ENCODE measurements around the gene RAB26.

RAB26 gene

DNA sequence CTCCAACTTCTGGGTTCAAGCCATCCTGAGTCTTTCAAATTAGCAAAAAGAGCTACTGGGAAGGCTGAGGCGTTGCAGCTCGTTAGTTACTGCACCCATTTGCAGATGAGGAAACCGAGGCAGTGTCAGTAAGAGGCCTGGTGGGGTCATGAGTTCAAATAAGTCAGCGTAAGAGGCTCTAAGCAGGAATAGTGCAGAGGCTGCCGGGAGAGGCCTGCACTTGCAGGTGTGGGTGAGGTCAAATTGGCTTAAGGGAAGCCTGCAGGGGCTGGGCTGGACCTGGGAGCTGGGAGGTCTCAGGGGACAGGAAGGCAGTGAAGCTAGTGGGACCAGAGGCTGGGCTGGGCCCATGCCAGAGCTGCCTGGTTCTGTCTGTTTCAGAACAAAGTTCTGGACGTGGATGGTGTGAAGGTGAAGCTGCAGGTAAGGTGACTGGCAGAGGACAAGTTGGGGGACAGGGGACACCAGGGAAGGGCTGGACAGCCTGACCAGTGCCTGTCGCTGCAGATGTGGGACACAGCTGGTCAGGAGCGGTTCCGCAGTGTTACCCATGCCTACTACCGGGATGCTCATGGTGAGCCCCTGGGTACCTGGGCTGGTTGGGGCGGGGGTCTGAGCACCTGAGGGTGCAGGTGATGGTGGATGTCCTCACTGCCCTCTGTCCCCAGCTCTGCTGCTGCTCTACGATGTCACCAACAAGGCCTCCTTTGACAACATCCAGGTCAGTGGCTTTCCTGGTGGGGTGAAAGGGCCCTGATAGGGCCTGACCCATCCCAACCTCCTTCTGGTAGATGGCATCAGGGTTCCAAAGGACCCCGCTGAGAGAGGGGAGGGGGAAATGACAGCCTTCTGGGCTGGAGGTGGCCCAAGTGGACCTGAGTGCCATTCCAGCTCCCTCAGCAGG lies 3.0 kb downstream of the RAB26 start:
- POLR2A ChIA-PET = no interaction called here
- H3K4me3 ChIP-seq (ENCODE audit: control insufficient read depth in 1 of 7, extremely low read depth in 1 of 7, insufficient read depth in 4 of 7, low read depth in 2 of 7, low read length in 6 of 7) = peak overlapping the region in 1 of 7 experiments; percentile 21
- WGBS (ENCODE audit: insufficient coverage) = 96% methylated on average over 9 of the region's 13 CpGs
- peaks cover 6 to 75% (median 61%) of the 10 kb centered on the region in 4 experiments for H3K4me1 ChIP-seq (ENCODE audit: control extremely low read depth in 1 of 4, control insufficient read depth in 4 of 4, insufficient read depth in 4 of 4, low read length in 3 of 4)
- H3K9me3 ChIP-seq (ENCODE audit: control extremely low read depth in 1 of 5, control insufficient read depth in 4 of 5, insufficient read depth in 2 of 5, low read depth in 1 of 5, low read length in 4 of 5) = no peaks in the 10 kb centered on the region
- H3K27me3 ChIP-seq (replicated peaks in 2 of 5; ENCODE audit: control insufficient read depth in 4 of 5, insufficient read depth in 5 of 5, low read length in 4 of 5) = no peaks in the 10 kb centered on the region
- CTCF ChIA-PET = interaction anchor here (0.6 to 5.3 kb wide), 8 partner anchors 8 to 446 kb away, joined by 3 to 80 read pairs (median 4); partner anchors contain the start of genes NTHL1 and TSC2
- no peak for DNase-seq
- no peak overlapping the region for H3K27ac ChIP-seq (ENCODE audit: insufficient read depth in 1 of 2, low read depth in 1 of 2, low read length in 2 of 2, poor library complexity in 1 of 2, severe bottlenecking in 2 of 2)
- peaks cover 2 to 38% (median 15%) of the 10 kb centered on the region in 4 experiments for H3K36me3 ChIP-seq (ENCODE audit: control insufficient read depth in 4 of 4, insufficient read depth in 4 of 4, low read length in 3 of 4)

DNA sequence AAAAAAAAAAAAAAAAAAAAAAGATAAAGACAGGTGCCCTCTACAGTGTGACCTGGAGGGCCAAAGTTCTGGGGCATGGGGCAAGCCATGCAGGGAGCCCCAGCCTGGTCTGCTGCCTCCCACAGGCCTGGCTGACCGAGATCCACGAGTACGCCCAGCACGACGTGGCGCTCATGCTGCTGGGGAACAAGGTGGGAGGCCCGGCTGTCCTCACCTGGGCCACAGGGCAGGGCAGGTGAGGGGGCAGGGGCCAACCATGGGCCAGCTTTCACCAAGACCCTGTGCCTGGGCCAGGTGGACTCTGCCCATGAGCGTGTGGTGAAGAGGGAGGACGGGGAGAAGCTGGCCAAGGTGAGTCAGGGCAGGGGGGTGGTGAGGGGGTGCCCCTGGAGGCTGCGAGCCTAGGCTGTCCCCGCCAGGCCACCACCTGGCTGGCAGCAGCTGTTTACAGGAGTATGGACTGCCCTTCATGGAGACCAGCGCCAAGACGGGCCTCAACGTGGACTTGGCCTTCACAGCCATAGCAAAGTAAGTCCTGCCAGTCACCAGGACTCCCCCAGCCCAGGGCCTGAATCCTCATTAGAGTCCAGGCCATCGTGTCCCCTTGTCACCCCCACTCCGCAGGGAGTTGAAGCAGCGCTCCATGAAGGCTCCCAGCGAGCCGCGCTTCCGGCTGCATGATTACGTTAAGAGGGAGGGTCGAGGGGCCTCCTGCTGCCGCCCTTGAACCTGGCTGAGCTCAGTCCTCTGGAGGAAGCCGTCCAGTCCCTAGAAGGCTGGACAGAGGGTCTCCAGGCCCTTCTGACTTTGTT lies 4.5 kb downstream of the RAB26 start:
- DNase-seq = no peak
- POLR2A ChIA-PET = interaction anchor here (1.4 to 2.7 kb wide), 3 partner anchors 130 to 148 kb away, joined by 4 to 15 read pairs (median 8); no protein-coding TSS in a partner anchor
- Histone ChIP-seq H3K36me3 (ENCODE audit: control insufficient read depth in 4 of 4, insufficient read depth in 4 of 4, low read length in 3 of 4) (peaks cover 2 to 39% (median 15%) of the 10 kb centered on the region in 4 experiments), H3K4me3 (ENCODE audit: control insufficient read depth in 1 of 7, extremely low read depth in 1 of 7, insufficient read depth in 4 of 7, low read depth in 2 of 7, low read length in 6 of 7) (peak overlapping the region; percentile 1 to 98 (median 88)), H3K27me3 (replicated peaks in 2 of 5; ENCODE audit: control insufficient read depth in 4 of 5, insufficient read depth in 5 of 5, low read length in 4 of 5) (no peaks in the 10 kb centered on the region), H3K4me1 (ENCODE audit: control extremely low read depth in 1 of 4, control insufficient read depth in 4 of 4, insufficient read depth in 4 of 4, low read length in 3 of 4) (peaks cover 6 to 73% (median 65%) of the 10 kb centered on the region in 4 experiments), H3K9me3 (ENCODE audit: control extremely low read depth in 1 of 5, control insufficient read depth in 4 of 5, insufficient read depth in 2 of 5, low read depth in 1 of 5, low read length in 4 of 5) (no peaks in the 10 kb centered on the region), H3K27ac (ENCODE audit: insufficient read depth in 1 of 2, low read depth in 1 of 2, low read length in 2 of 2, poor library complexity in 1 of 2, severe bottlenecking in 2 of 2) (peak overlapping the region in 1 of 2 experiments; percentile 83)
- WGBS (ENCODE audit: insufficient coverage) = 72% methylated on average over 25 of the region's 25 CpGs
- CTCF ChIA-PET = interaction anchor here (0.8 to 5.3 kb wide), 12 partner anchors 9 to 151 kb away, joined by 3 to 80 read pairs (median 4); partner anchors contain the start of gene ECI1

DNA sequence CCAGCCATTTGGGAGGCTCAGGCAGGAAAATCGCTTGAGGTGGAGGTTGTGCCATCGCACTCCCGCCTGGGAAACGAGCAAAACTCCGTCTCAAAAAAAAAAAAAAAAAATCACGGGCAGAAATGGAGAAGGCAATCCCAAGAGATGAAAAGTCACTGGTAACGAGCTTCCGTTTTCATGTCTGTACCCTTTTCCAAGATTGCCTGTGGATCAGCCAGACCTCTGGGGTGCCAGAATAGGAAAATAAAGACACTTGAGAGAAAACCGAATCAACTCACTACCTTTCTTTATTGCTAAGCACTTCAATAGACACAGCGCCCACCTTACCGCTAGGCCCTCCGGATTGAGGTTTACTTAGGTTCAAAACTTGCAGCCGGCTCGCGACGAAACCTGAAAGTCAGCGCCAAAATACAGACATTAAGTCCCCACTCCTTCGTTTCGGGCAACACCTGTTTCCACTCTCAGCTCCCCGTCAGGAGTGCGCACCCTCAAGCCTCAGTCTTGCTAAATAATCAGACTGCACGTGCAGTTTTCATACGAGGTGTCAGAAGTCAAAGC lies 6.2 kb downstream of the RAB26 start:
- no peak for DNase-seq
- CTCF ChIA-PET = interaction anchor here (0.7 to 5.3 kb wide), 7 partner anchors 8 to 154 kb away, joined by 3 to 80 read pairs (median 4); no protein-coding TSS in a partner anchor

DNA sequence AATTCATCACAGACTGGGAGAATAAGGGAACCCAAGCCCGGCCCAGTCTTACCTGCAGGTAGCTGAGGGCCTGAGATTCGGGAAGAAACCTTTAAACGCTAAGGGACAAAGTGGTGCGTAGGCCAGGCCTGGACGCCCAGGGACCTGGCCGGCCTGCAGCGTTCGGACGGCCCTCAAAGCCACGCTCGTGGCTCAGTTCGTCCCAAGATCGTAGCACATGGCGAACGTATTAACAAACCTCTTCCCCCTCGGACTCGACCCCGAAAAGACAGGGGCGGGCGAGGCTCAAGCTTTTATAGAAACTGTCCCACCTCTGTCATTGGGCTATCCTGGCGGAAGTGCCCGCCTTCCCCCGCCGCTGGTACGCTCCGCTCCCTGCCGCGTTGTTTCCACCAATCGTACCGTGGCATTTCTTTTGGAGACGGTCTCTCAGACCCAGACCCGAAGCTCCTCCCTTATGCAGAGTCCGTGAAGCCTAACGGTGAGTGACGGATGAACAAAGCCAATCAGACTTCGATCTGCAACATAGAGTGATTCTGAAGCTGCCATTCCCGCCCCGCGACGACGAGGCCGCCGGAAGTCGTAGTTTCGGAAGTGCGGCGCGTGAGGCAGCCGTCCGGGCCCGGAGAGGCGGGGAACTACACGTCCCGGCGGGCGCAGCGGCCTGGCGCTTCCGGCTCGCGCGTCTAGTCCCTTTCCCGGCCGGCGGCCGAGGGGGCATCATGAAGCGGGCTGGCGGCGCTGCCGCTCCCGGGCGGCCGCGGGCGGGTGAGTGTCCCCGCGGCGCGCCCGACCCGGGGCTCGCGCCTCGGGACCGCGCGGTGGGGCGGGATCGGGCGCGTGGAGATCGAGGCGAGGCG lies 6.9 kb downstream of the RAB26 start, which contains the start of gene TRAF7:
Gene TRAF7, plus strand, starts transcription at position 692 of the 860 bp plus-strand sequence. CDS start 8,139 bp downstream, outside the sequence.
- Histone ChIP-seq H3K27me3 (replicated peaks in 2 of 5; ENCODE audit: control insufficient read depth in 4 of 5, insufficient read depth in 5 of 5, low read length in 4 of 5) (no peaks in the 10 kb centered on the region), H3K4me3 (ENCODE audit: control insufficient read depth in 1 of 7, extremely low read depth in 1 of 7, insufficient read depth in 4 of 7, low read depth in 2 of 7, low read length in 6 of 7) (peak within 1 kb of the TSS; percentile 78 to 98 (median 88)), H3K4me1 (ENCODE audit: control extremely low read depth in 1 of 4, control insufficient read depth in 4 of 4, insufficient read depth in 4 of 4, low read length in 3 of 4) (peaks cover 6 to 55% (median 47%) of the 10 kb centered on the region in 4 experiments), H3K27ac (ENCODE audit: insufficient read depth in 1 of 2, low read depth in 1 of 2, low read length in 2 of 2, poor library complexity in 1 of 2, severe bottlenecking in 2 of 2) (peak within 1 kb of the TSS; percentile 50 to 83), H3K9me3 (ENCODE audit: control extremely low read depth in 1 of 5, control insufficient read depth in 4 of 5, insufficient read depth in 2 of 5, low read depth in 1 of 5, low read length in 4 of 5) (no peaks in the 10 kb centered on the region), H3K36me3 (ENCODE audit: control insufficient read depth in 4 of 4, insufficient read depth in 4 of 4, low read length in 3 of 4) (peaks cover 2 to 45% (median 15%) of the 10 kb centered on the region in 4 experiments)
- peak; percentile 100 for DNase-seq
- CTCF ChIA-PET = interaction anchor here (0.7 to 5.3 kb wide), 7 partner anchors 9 to 155 kb away, joined by 3 to 80 read pairs (median 4); no protein-coding TSS in a partner anchor
- POLR2A ChIA-PET = interaction anchor here (0.6 to 2.7 kb wide), 27 partner anchors 9 to 372 kb away, joined by 3 to 15 read pairs (median 4); partner anchors contain the start of genes AMDHD2, CCNF, ECI1 and MLST8
- WGBS (ENCODE audit: insufficient coverage) = under 1% methylated on average over 49 of the region's 94 CpGs

More for the DNA sequence above, 6.2 kb downstream of the RAB26 start:
- peak overlapping the region; percentile 50 to 83 for H3K27ac ChIP-seq (ENCODE audit: insufficient read depth in 1 of 2, low read depth in 1 of 2, low read length in 2 of 2, poor library complexity in 1 of 2, severe bottlenecking in 2 of 2)
- H3K27me3 ChIP-seq (replicated peaks in 2 of 5; ENCODE audit: control insufficient read depth in 4 of 5, insufficient read depth in 5 of 5, low read length in 4 of 5) = no peaks in the 10 kb centered on the region
- POLR2A ChIA-PET = interaction anchor here (0.7 to 2.7 kb wide), 19 partner anchors 9 to 347 kb away, joined by 3 to 15 read pairs (median 4); partner anchors contain the start of genes CCNF, NTHL1, RPS2 and TSC2
- H3K9me3 ChIP-seq (ENCODE audit: control extremely low read depth in 1 of 5, control insufficient read depth in 4 of 5, insufficient read depth in 2 of 5, low read depth in 1 of 5, low read length in 4 of 5) = no peaks in the 10 kb centered on the region
- H3K4me1 ChIP-seq (ENCODE audit: control extremely low read depth in 1 of 4, control insufficient read depth in 4 of 4, insufficient read depth in 4 of 4, low read length in 3 of 4) = peaks cover 6 to 62% (median 54%) of the 10 kb centered on the region in 4 experiments
- 4% methylated on average over 20 of the region's 23 CpGs for WGBS (ENCODE audit: insufficient coverage)
- H3K4me3 ChIP-seq (ENCODE audit: control insufficient read depth in 1 of 7, extremely low read depth in 1 of 7, insufficient read depth in 4 of 7, low read depth in 2 of 7, low read length in 6 of 7) = peak overlapping the region; percentile 78 to 98 (median 88)
- H3K36me3 ChIP-seq (ENCODE audit: control insufficient read depth in 4 of 4, insufficient read depth in 4 of 4, low read length in 3 of 4) = peaks cover 2 to 45% (median 15%) of the 10 kb centered on the region in 4 experiments

DNA sequence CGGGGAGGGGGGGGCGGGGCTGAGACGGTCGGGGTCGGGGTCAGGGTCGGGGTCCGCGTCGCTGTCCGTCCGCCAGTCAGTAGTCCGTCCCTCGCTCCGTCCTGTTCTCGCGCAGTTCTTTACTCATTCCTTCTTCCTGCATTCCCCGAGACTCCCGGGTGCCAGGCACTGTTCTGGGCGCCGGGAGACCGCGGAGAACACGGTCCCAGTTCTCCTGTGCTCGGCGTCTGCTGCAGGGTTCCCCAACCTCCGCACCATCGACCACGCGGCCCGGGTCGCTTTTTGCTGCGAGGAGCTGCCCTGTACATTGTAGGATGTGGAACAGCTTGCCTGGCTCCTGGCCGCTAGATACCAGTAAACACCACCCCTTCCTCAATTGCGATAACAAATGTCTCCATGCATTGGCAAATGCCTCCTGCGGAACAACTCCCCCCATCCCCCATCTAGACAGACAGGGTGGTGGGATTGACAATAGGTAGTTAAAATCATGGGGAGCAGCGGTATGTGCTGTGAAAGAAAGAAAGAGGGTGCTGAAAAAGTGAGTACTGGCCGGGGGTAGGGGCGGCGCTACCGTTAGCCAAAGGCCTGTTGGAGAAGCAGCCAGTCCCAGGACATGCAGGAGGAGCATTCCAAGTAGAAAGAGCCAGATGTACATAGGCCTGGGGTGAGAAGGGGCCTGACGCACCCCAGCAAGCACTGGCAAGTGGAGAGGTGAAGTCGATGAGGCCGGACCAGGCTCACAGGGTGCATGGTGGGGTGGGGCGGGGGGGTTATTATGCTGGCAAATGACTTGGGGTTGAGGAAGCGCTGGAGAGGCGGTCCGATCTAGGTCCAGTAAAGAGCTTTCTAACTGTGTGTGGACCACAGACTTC lies 7.8 kb downstream of the RAB26 start:
- ChIA-PET POLR2A (interaction anchor here (0.6 to 2.7 kb wide), 19 partner anchors 10 to 373 kb away, joined by 3 to 15 read pairs (median 4); partner anchors contain the start of genes AMDHD2, ECI1, MLST8 and NTHL1), CTCF (interaction anchor here (1.5 to 5.3 kb wide), 4 partner anchors 16 to 150 kb away, joined by 3 to 80 read pairs (median 4); partner anchors contain the start of gene ECI1)
- H3K27me3 ChIP-seq (replicated peaks in 2 of 5; ENCODE audit: control insufficient read depth in 4 of 5, insufficient read depth in 5 of 5, low read length in 4 of 5) = no peaks in the 10 kb centered on the region
- H3K9me3 ChIP-seq (ENCODE audit: control extremely low read depth in 1 of 5, control insufficient read depth in 4 of 5, insufficient read depth in 2 of 5, low read depth in 1 of 5, low read length in 4 of 5) = no peaks in the 10 kb centered on the region
- WGBS (ENCODE audit: insufficient coverage) = 8% methylated on average over 35 of the region's 47 CpGs
- peak overlapping the region; percentile 50 to 73 for H3K27ac ChIP-seq (ENCODE audit: insufficient read depth in 1 of 2, low read depth in 1 of 2, low read length in 2 of 2, poor library complexity in 1 of 2, severe bottlenecking in 2 of 2)
- DNase-seq = peak; percentile 25 to 57 (median 46)
- peaks cover 2 to 39% (median 12%) of the 10 kb centered on the region in 4 experiments for H3K36me3 ChIP-seq (ENCODE audit: control insufficient read depth in 4 of 4, insufficient read depth in 4 of 4, low read length in 3 of 4)
- peak overlapping the region; percentile 49 to 98 (median 83) for H3K4me3 ChIP-seq (ENCODE audit: control insufficient read depth in 1 of 7, extremely low read depth in 1 of 7, insufficient read depth in 4 of 7, low read depth in 2 of 7, low read length in 6 of 7)
- peaks cover 6 to 46% (median 45%) of the 10 kb centered on the region in 4 experiments for H3K4me1 ChIP-seq (ENCODE audit: control extremely low read depth in 1 of 4, control insufficient read depth in 4 of 4, insufficient read depth in 4 of 4, low read length in 3 of 4)

All from common myeloid progenitor, CD34-positive (primary cell).